PC-3 (cell line): ENCODE data around the gene FUNDC1. TPM values are rescaled to one million over a fixed set of nuclear protein-coding genes. Genes with fewer than 3 reads are reported as not detected.

ENCODE experiments used
- ATAC-seq: fragments of 200-7000 bp; cut with Tn5 transposase; 2 replicates; pipeline ENCODE4 v1.9.1; 2020; ENCODE audit warnings: mild to moderate bottlenecking, moderate library complexity
- Bru-seq: library from RNA; stranded (reverse); fragments of 400-500 nt; gene quantifications from one replicate; lab custom pipeline; 2021; lab: Mats Ljungman, UMichigan
- BruChase-seq, 2 experiments: library from RNA; stranded (reverse); fragments of 400-500 nt; gene quantifications; one replicate each; lab custom pipeline; 2021; lab: Mats Ljungman, UMichigan
- BruUV-seq: library from RNA; stranded (reverse); fragments of 400-500 nt; replicated peaks from 2 replicates; lab custom pipeline; 2021; lab: Mats Ljungman, UMichigan
- CTCF ChIA-PET: fragments of 300-600 bp; sonication (Branson Sonifier 250); formaldehyde crosslinking; loops from one replicate; lab custom pipeline; 2022; ENCODE audit warnings: antibody characterized with exemption; lab: Charles Lee
- POLR2A ChIA-PET: fragments of 300-600 bp; sonication (Branson Sonifier 250); formaldehyde crosslinking; loops from one replicate; lab custom pipeline; 2022; ENCODE audit warnings: antibody characterized with exemption; ENCODE audit not compliant: unreplicated experiment; lab: Charles Lee
- DNase-seq: peaks from one replicate; pipeline ENCODE4 v3.0.0-alpha.2; 2015
- H2AFZ ChIP-seq: fragments of 300-600 bp; sonication (generic); 2 replicates; pipeline ENCODE4 v1.6.0; 2016; ENCODE audit warnings: antibody characterized with exemption, low read length
- H3F3A ChIP-seq: fragments of 300-600 bp; sonication (generic); one replicate; pipeline ENCODE4 v1.6.0; 2017; ENCODE audit warnings: antibody characterized with exemption, low read length, control low read depth, mild to moderate bottlenecking; ENCODE audit not compliant: unreplicated experiment
- H3K27ac ChIP-seq: fragments of 300-600 bp; sonication (generic); 2 replicates; pipeline ENCODE4 v1.5.1; 2016; ENCODE audit warnings: mild to moderate bottlenecking, low read length
- H3K27me3 ChIP-seq: fragments of 300-600 bp; sonication (generic); 2 replicates; pipeline ENCODE4 v1.6.1; 2016; ENCODE audit warnings: low read length, mixed read lengths
- H3K36me3 ChIP-seq: fragments of 300-600 bp; sonication (generic); 2 replicates; pipeline ENCODE4 v1.6.1; 2016; ENCODE audit warnings: low read depth, mixed run types, low read length, mixed read lengths
- H3K4me1 ChIP-seq: fragments of 300-600 bp; sonication (generic); 2 replicates; pipeline ENCODE4 v1.5.1; 2016; ENCODE audit warnings: low read length; ENCODE audit not compliant: insufficient read depth
- H3K4me2 ChIP-seq: fragments of 300-600 bp; sonication (generic); 2 replicates; pipeline ENCODE4 v1.6.0; 2016; ENCODE audit warnings: low read length
- H3K4me3 ChIP-seq: fragments of 300-600 bp; sonication (generic); 2 replicates; pipeline ENCODE4 v1.5.1; 2016; ENCODE audit warnings: mild to moderate bottlenecking, low read length, mixed read lengths
- H3K79me2 ChIP-seq: fragments of 300-600 bp; sonication (generic); 2 replicates; pipeline ENCODE4 v1.6.1; 2017; ENCODE audit warnings: low read length, mixed read lengths
- H3K9ac ChIP-seq: fragments of 300-600 bp; sonication (generic); 2 replicates; pipeline ENCODE4 v1.6.0; 2016; ENCODE audit warnings: mild to moderate bottlenecking, low read length
- H3K9me2 ChIP-seq: fragments of 300-600 bp; sonication (generic); replicated peaks from 2 replicates; pipeline ENCODE4 v1.6.1; 2016; ENCODE audit warnings: mixed run types, low read length, mixed read lengths
- H3K9me3 ChIP-seq: fragments of 300-600 bp; sonication (generic); 2 replicates; pipeline ENCODE4 v1.6.1; 2016; ENCODE audit warnings: low read length, mixed read lengths
- H4K20me1 ChIP-seq: fragments of 300-600 bp; sonication (generic); 2 replicates; pipeline ENCODE4 v1.6.1; 2016; ENCODE audit warnings: low read length, mixed read lengths
- CTCF ChIP-seq: fragments of 300-600 bp; sonication (generic); conservative IDR thresholded peaks from 2 replicates; pipeline ENCODE4 v1.5.1; 2017; ENCODE audit warnings: antibody characterized with exemption, low read depth, mild to moderate bottlenecking, low read length
- EZH2 ChIP-seq: fragments of 300-600 bp; sonication (generic); IDR thresholded peaks from one replicate; pipeline ENCODE4 v1.6.1; 2017; ENCODE audit warnings: antibody characterized with exemption, mild to moderate bottlenecking, low read length; ENCODE audit not compliant: unreplicated experiment
- EZH2phosphoT487 ChIP-seq: fragments of 300-600 bp; sonication (generic); IDR thresholded peaks from 2 replicates; pipeline ENCODE4 v1.6.1; 2018; ENCODE audit warnings: mild to moderate bottlenecking, antibody characterized with exemption, low read length, borderline replicate concordance
- intact Hi-C: fragments of 100-400 bp; cut with micrococcal nuclease; formaldehyde crosslinking; loops from 2 replicates; pipeline ENCODE4 v1.9.0; 2023
- long read RNA-seq: library from polyadenylated mRNA; unstranded; transcript quantifications from one replicate; pipeline ENCODE4 v2.0.0, GENCODE V29; 2021; ENCODE audit not compliant: unreplicated experiment
- total RNA-seq: library from RNA; depleted of rRNA; stranded (reverse); fragments of >200 nt; gene quantifications from 2 replicates; pipeline ENCODE4 v1.2.3, GENCODE V29; 2014; rRNA removed

FUNDC1 gene
- 21.8 and 28.0 TPM in 2 replicates for total RNA-seq
- Bru-seq, nascent RNA, result percentile 72 among the genes with signal in this experiment
- BruChase-seq, experiment 1, labeled RNA remaining after a 6-hour chase, result percentile 80 among the genes with signal in this experiment
- BruChase-seq, experiment 2, labeled RNA remaining after a 2-hour chase, result percentile 66 among the genes with signal in this experiment
- long read RNA-seq, transcript FUNDC1-201 (5 exons, 1,196 nt), result major isoform, 9 of 11 reads
- long read RNA-seq, partial matches to known transcripts, result 1 of 11 reads
- long read RNA-seq, other reads (novel, unspliced or antisense), result 1 of 11 reads

GRCh38 chrX:44542567-44543325, at the start of gene FUNDC1:
FUNDC1 (minus strand) TSS chrX:44542859; CDS start chrX:44542832, 27 bp downstream.
- Histone ChIP-seq H2AFZ (peak within 1 kb of the TSS; percentile 79), H3K4me2 (peak within 1 kb of the TSS; percentile 87), H3K9ac (peak within 1 kb of the TSS; percentile 94), H3K4me1 (0 out of 2 replicates have a peak, but pooled peaks cover 13% of the 10 kb centered on the region), H3K9me3 (no peaks in the 10 kb centered on the region), H4K20me1 (no peaks in the 10 kb centered on the region), H3K4me3 (peak within 1 kb of the TSS; percentile 83), H3F3A (no peaks in the 10 kb centered on the region), H3K27ac (peak within 1 kb of the TSS; percentile 29; the same call in 1 of the 2 replicates), H3K79me2 (peaks cover 29% of the 10 kb centered on the region), H3K9me2 (no peaks in the 10 kb centered on the region), H3K27me3 (no peaks in the 10 kb centered on the region), H3K36me3 (no peaks in the 10 kb centered on the region)
- TF ChIP-seq CTCF, result peak; percentile 58
- TF ChIP-seq EZH2, result no peak
- ChIA-PET CTCF (interaction anchor here (0.6 kb wide), 1 partner anchor 585 kb away, joined by 6 read pairs; no protein-coding TSS in a partner anchor), POLR2A (interaction anchor here (0.5 kb wide), 1 partner anchor 114 kb away, joined by 6 read pairs; no protein-coding TSS in a partner anchor)
- ATAC-seq (peak; percentile 94), DNase-seq (peak; percentile 96)
- intact Hi-C loops, result loop anchor here (2.0 to 10.0 kb wide), 5 partner anchors 104 to 585 kb away; partner anchors contain the start of gene KDM6A
- no TSS peak for BruUV-seq

- H3K4me1 ChIP-seq, result 0 out of 2 replicates have a peak, but pooled peaks cover 2% of the 10 kb centered on the region
- no peaks in the 10 kb centered on the region for H3K36me3 ChIP-seq
- H3K79me2 ChIP-seq, result no peaks in the 10 kb centered on the region
- no peak overlapping the region for H3K9ac ChIP-seq
- intact Hi-C loops, result no loop called here
- DNase-seq, result no peak
- H3K4me2 ChIP-seq, result no peak overlapping the region
- H3K27ac ChIP-seq, result no peak overlapping the region
- no peaks in the 10 kb centered on the region for H3K9me3 ChIP-seq
- ChIA-PET CTCF (no interaction called here), POLR2A (no interaction called here)
- TF ChIP-seq CTCF (no peak), EZH2 (no peak), EZH2phosphoT487 (no peak)
- no peaks in the 10 kb centered on the region for H3F3A ChIP-seq
- no peak overlapping the region for H3K4me3 ChIP-seq
- no peaks in the 10 kb centered on the region for H3K9me2 ChIP-seq
- no peaks in the 10 kb centered on the region for H4K20me1 ChIP-seq
- no peaks in the 10 kb centered on the region for H3K27me3 ChIP-seq
- no peak overlapping the region for H2AFZ ChIP-seq
- BruUV-seq, result no TSS peak
- no peak for ATAC-seq
Measured at GRCh38 chrX:44585866-44586265, 43.2 kb upstream of the FUNDC1 start.
